Activated naive CD4-positive, alpha-beta T cell treated with anti-CD3 and anti-CD28 coated beads, Interleukin-2, amount 50 U/mL, for 72 hours (primary cell): Measurements from ENCODE around the gene PRLH. TPM values are rescaled to one million over a fixed set of nuclear protein-coding genes. Genes with fewer than 3 reads are reported as not detected.
A peak's percentile ranks its signal among the peaks of the same experiment; 100 is the strongest.
"Not testable (repeated sequence)": the region's sequence is repeated elsewhere in the genome, so short reads cannot be mapped to it uniquely, and the experiment has no call there.

Experiments
- ATAC-seq, 2 donors: fragments of 150-1000 bp; cut with Tn5 transposase; 2 replicates each; pipeline ENCODE4 v1.10.0; 2021; ENCODE audit warnings: mild to moderate bottlenecking in 2 of 2, moderate library complexity in 2 of 2
- DNase-seq, 2 donors: peaks; one replicate each; pipeline ENCODE4 v3.0.0; 2021 to 2022; ENCODE audit warnings: low spot score in 2 of 2
- H3K27ac Mint-ChIP-seq, 2 donors: one replicate each; pipeline ENCODE4 v1.8.0; 2022; ENCODE audit warnings: mild to moderate bottlenecking in 2 of 2, mixed read lengths in 2 of 2
- H3K36me3 Mint-ChIP-seq, 2 donors: one replicate each; pipeline ENCODE4 v1.8.0; 2022; ENCODE audit warnings: mixed read lengths in 2 of 2
- H3K9me3 Mint-ChIP-seq, 2 donors: one replicate each; pipeline ENCODE4 v1.8.0; 2022; ENCODE audit warnings: mixed read lengths in 2 of 2
- total RNA-seq, 2 donors: library from RNA; stranded (reverse); gene quantifications; one replicate each; pipeline ENCODE4 v1.2.3, GENCODE V29; 2022

PRLH gene
- total RNA-seq, 2 donors from 2014 or later, result not detected

- H3K27ac Mint-ChIP-seq, result peak overlapping the region; percentile 5 to 44
- ATAC-seq, result no peak
- H3K9me3 Mint-ChIP-seq, result no peaks in the 10 kb centered on the region
- no peak for DNase-seq
- no peaks in the 10 kb centered on the region for H3K36me3 Mint-ChIP-seq
Observed at GRCh38 chr2:237601453-237602116, 35.2 kb downstream of the PRLH start.

- Mint-ChIP-seq H3K27ac (peak overlapping the region in 1 of 2 donors; percentile 83), H3K36me3 (no peaks in the 10 kb centered on the region), H3K9me3 (peaks cover 0 to 5% of the 10 kb centered on the region in 2 donors)
- ATAC-seq, result no peak
- DNase-seq, result no peak
Observed at GRCh38 chr2:237602409-237602808, 36.0 kb downstream of the PRLH start.

GRCh38 chr2:237603049-237603717, 36.8 kb downstream of the PRLH start:
- no peak for ATAC-seq
- peaks cover 0 to 5% of the 10 kb centered on the region in 2 donors for H3K9me3 Mint-ChIP-seq
- H3K36me3 Mint-ChIP-seq, result no peaks in the 10 kb centered on the region
- peak overlapping the region; percentile 83 to 87 for H3K27ac Mint-ChIP-seq
- no peak for DNase-seq

GRCh38 chr2:237603718-237604362, 37.5 kb downstream of the PRLH start:
- Mint-ChIP-seq H3K36me3 (no peaks in the 10 kb centered on the region), H3K27ac (peak overlapping the region; percentile 83 to 87), H3K9me3 (peaks cover 0 to 5% of the 10 kb centered on the region in 2 donors)
- ATAC-seq (peak; percentile 88 to 95), DNase-seq (no peak)

- Mint-ChIP-seq H3K27ac (no peak overlapping the region), H3K36me3 (no peaks in the 10 kb centered on the region)
Observed at GRCh38 chr2:237604391-237604790, 38.0 kb downstream of the PRLH start.

GRCh38 chr2:237604960-237605359, 38.6 kb downstream of the PRLH start:
- Mint-ChIP-seq H3K9me3 (peaks cover 0 to 5% of the 10 kb centered on the region in 2 donors), H3K36me3 (no peaks in the 10 kb centered on the region), H3K27ac (peak overlapping the region in 1 of 2 donors; percentile 34)
- ATAC-seq (no peak), DNase-seq (no peak)

More at GRCh38 chr2:237604391-237604790, 38.0 kb downstream of the PRLH start:
- peaks cover 0 to 5% of the 10 kb centered on the region in 2 donors for H3K9me3 Mint-ChIP-seq
- no peak for DNase-seq
- ATAC-seq, result no peak

- H3K9me3 Mint-ChIP-seq, H3K27ac Mint-ChIP-seq, H3K36me3 Mint-ChIP-seq, ATAC-seq, DNase-seq: not testable (repeated sequence)
Observed at GRCh38 chr2:237606522-237606921, 40.1 kb downstream of the PRLH start.

GRCh38 chr2:237612527-237613357, 46.4 kb downstream of the PRLH start:
- Mint-ChIP-seq H3K27ac (peak overlapping the region in 1 of 2 donors; percentile 63), H3K9me3 (no peaks in the 10 kb centered on the region), H3K36me3 (no peaks in the 10 kb centered on the region)
- no peak for ATAC-seq
- no peak for DNase-seq

GRCh38 chr2:237613679-237614078, 47.3 kb downstream of the PRLH start:
- H3K9me3 Mint-ChIP-seq, result no peaks in the 10 kb centered on the region
- no peaks in the 10 kb centered on the region for H3K36me3 Mint-ChIP-seq
- no peak overlapping the region for H3K27ac Mint-ChIP-seq
- ATAC-seq (no peak), DNase-seq (no peak)

- Mint-ChIP-seq H3K36me3 (no peaks in the 10 kb centered on the region), H3K27ac (no peak overlapping the region), H3K9me3 (no peaks in the 10 kb centered on the region)
- DNase-seq (no peak), ATAC-seq (no peak)
Observed at GRCh38 chr2:237614151-237614720, 47.9 kb downstream of the PRLH start.

- Mint-ChIP-seq H3K9me3 (no peaks in the 10 kb centered on the region), H3K27ac (no peak overlapping the region), H3K36me3 (no peaks in the 10 kb centered on the region)
- no peak for ATAC-seq
- DNase-seq, result no peak
Observed at GRCh38 chr2:237615631-237616249, 49.4 kb downstream of the PRLH start.

- DNase-seq (no peak), ATAC-seq (no peak)
- H3K9me3 Mint-ChIP-seq, result no peaks in the 10 kb centered on the region
- H3K36me3 Mint-ChIP-seq, result no peaks in the 10 kb centered on the region
- no peak overlapping the region for H3K27ac Mint-ChIP-seq
Observed at GRCh38 chr2:237616373-237616733, 50.0 kb downstream of the PRLH start.

Other genes with a start within 250 kb of the PRLH start
- gene COL6A3, start 152.4 kb upstream of the PRLH start, total RNA-seq, result 10 to 100 TPM; 13.6 to 31.6 TPM
- gene MLPH, start 79.3 kb upstream of the PRLH start, total RNA-seq, result not detected
- gene RAB17, start 24.2 kb downstream of the PRLH start, total RNA-seq, result under 1 TPM in 1 of 2 donors, not detected in 1; 0.88 TPM
- gene LRRFIP1, start 61.0 kb downstream of the PRLH start, total RNA-seq, result 100 to 1,000 TPM; 190 to 193 TPM
- 1 to 10 TPM; 1.0 to 2.4 TPM for gene RBM44, start 232.2 kb downstream of the PRLH start, total RNA-seq